DMS153 (cell line): Measurements from ENCODE around the gene DDX60.
"Not testable (repeated sequence)": the region's sequence is repeated elsewhere in the genome, so short reads cannot be mapped to it uniquely, and the experiment has no call there.

ENCODE experiments used
- DNase-seq: peaks from one replicate; lab custom pipeline; 2025; lab: John Stamatoyannopoulos, UW

DDX60 gene

DNA sequence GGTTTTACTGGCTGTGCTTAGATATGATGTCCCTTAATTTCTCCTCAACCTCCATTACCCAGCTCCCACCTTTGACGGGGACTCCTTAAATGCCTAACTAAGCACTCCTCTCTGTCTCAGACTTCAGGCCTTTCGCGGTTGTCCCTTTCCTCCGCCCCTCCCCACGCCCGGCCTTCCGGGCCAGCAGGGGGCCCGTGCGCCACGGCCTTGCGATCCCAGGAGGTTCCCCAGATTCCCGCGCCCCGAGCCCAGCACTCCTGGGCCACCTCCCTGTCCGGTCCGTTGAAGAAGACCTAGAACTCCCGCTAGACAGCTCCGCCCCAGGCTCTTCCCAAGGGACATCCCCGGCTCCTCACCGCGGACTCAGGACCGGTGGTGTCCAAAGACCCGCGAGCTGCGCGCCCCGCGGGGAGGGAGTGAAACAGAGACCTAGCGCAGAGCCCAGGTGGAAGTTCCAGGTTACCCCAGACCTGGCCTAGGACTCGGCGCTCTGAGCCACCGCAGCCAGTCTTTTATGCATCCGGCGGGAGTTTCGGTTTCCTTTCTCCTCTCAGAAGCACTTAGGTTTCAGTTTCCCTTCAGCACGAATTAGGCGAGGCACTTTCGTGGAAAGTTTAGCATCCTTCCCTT is at the start of gene DDX60:
DDX60 (minus strand) TSS at position 487 of the 630 bp plus-strand sequence. CDS start 7,493 bp downstream, outside the sequence.
- peak; percentile 65 for DNase-seq

GRCh38 chr4:168367065-168367464 is 48.5 kb upstream of the DDX60 start:
- DNase-seq, result no peak

- DNase-seq, result no peak
Observed at GRCh38 chr4:168362025-168362401, 43.5 kb upstream of the DDX60 start.

DNA sequence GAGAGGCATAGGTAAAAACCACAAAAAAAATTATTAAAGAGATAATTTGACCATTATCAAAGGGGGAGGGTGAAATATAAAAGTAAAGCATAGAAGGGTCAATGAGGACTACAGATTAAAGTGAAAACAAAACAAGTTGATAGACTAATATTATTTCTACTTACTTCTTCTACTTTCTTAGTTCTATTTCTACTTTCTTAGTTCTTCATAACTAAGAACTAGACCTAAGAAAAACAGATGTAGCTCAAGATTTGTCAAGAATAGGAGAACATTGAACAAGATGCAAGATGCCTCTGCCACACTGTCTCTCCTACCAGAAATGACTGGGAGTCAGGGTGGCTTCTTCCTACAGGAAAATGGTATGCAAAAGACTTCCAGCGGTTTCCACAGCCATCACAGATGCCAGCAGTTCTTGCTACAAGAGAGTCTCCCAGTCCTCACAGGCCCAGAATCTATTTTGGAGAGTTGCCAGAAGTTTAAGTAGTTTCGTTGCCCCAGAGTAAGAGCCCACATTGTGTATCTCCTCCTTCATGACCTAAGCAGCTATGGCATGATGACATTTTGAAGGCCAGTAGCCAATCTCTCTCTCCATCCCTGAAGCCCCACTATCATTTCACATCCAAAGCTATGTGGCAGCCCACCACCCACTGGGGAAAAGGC is 42.9 kb upstream of the DDX60 start:
- DNase-seq, result no peak

GRCh38 chr4:168360271-168360670 is 41.7 kb upstream of the DDX60 start:
- no peak for DNase-seq

GRCh38 chr4:168357941-168358340 is 39.4 kb upstream of the DDX60 start:
- no peak for DNase-seq

DNA sequence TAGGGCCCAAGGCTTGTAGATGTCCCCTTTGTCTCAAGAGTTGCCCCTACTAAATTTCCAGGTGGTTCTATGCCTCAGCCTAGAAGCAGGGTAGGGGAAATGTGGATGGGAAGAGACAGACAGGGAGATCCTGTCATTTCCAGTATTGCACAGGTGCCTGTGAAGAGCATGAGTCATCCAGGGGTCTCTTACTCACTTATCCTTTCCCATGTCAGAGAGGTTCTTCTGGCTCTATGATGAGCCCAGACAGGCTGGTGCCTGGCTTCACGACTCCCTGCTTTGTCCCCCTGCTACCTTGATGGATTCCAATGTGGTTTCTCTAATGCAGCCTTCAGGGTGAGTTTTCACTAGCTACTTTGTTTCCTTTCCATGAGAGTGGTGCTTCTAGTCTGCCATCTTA is 35.2 kb upstream of the DDX60 start:
- no peak for DNase-seq

- DNase-seq, result no peak
Observed at GRCh38 chr4:168337550-168337940, 19.0 kb upstream of the DDX60 start.

- DNase-seq, result no peak
Observed at GRCh38 chr4:168336837-168337549, 18.4 kb upstream of the DDX60 start.

DNA sequence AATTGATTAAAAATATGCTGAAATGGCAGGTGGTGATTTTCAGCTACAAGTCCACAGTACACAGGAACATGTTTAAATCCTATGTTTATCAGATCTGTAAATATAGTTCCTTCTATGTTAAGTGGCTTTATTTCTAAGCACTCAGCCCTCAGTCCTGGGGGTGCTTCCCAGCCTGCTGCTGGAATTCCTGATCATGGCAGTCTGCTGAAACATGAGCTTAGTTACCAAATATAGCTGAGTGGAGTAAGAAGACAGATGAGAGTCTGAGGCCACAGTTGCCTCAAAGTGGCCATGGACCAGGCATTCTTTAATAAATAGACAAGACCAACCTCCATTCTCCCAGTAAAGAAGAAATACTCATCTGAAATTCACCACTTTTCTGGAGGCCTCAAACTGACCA is 17.1 kb upstream of the DDX60 start:
- DNase-seq, result no peak

- no peak for DNase-seq
Observed at GRCh38 chr4:168334053-168334452, 15.5 kb upstream of the DDX60 start.

- DNase-seq, result not testable (repeated sequence)
Observed at GRCh38 chr4:168330575-168330974, 12.0 kb upstream of the DDX60 start.

DNA sequence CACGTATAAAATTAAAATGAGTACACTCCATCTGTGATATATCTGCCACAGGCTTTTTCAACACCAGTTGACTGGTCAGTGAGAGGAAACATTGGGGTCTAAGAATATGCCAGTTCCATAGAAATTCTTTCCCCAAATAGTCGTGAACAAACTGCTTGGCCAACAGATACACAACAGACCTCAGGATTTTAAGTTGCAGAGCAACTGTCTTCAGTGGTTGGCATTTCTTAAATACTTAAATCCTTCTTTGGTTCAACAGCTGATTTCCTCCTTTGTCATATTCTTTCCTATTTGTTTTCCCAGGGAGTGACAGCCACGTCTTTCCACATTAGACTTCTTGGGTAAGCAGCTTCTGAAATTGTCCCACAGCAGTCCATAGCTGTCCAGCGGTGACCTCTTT is 7.0 kb upstream of the DDX60 start:
- DNase-seq, result no peak

GRCh38 chr4:168321006-168321405 is 2.5 kb upstream of the DDX60 start:
- DNase-seq, result no peak

- DNase-seq, result no peak
Observed at GRCh38 chr4:168319486-168320019, 1.0 kb upstream of the DDX60 start.

DNA sequence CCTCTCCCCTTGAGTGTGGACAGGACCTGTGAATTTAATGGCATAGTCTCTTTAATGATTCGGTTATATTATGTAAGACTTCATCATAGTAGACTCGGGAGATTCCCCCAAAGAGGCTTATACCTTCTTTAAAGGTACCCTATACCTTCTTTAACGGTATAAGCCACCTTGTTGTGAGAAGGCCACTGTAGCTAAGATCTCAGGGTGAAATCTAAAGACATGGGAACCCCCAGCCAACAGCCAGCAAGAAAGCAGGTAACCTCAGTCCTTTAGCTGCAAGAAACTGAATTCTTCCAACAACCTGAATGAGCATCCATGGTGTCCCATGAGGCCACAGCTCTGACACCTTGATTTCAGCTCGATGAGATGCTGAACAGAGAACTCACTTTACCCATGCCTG is 931 bp downstream of the DDX60 start:
- no peak for DNase-seq

GRCh38 chr4:168309781-168310180 is 8.8 kb downstream of the DDX60 start:
- peak; percentile 64 for DNase-seq

DNA sequence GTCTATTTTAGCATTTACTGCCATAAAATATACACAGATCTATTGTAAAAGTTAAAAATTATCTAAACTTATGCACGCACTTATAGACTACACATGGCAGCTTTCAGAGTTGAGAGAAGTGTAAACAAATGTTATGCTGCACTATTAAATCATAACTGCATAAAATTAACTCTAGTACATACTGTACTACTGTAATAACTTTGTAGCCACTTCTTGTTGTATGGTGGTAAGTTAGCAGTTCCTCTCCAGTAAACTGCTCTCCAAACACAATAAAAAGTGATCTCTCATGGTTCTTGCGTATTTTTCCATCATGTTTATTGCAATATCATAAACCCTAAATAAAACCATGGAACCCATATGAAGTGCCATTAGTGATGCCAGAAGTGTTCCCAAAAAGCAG is 9.6 kb downstream of the DDX60 start:
- no peak for DNase-seq

- no peak for DNase-seq
Observed at GRCh38 chr4:168306476-168306875, 12.1 kb downstream of the DDX60 start.

- DNase-seq, result peak; percentile 45
Observed at GRCh38 chr4:168304744-168305459, 13.7 kb downstream of the DDX60 start.

GRCh38 chr4:168303430-168303829 is 15.1 kb downstream of the DDX60 start:
- DNase-seq, result not testable (repeated sequence)

GRCh38 chr4:168293386-168293975 is 25.1 kb downstream of the DDX60 start:
- no peak for DNase-seq
